CD8-positive, alpha-beta memory T cell (primary cell): ENCODE results near the gene LHX1. TPM values are rescaled to one million over a fixed set of nuclear protein-coding genes. Genes with fewer than 3 reads are reported as not detected.

Experiments
- CTCF ChIA-PET: fragments of 350-600 bp; sonication (Branson Sonifier 250); formaldehyde crosslinking; loops from one replicate; lab custom pipeline; 2021; ENCODE audit warnings: antibody characterized with exemption; lab: Charles Lee
- POLR2A ChIA-PET: fragments of 350-600 bp; sonication (Branson Sonifier 250); formaldehyde crosslinking; loops from one replicate; lab custom pipeline; 2021; ENCODE audit warnings: antibody characterized with exemption; lab: Charles Lee
- DNase-seq, 5 donors: peaks; one replicate each; pipeline versions ENCODE4 v3.0.0 to v3.0.0-alpha.2; 2020 to 2022; ENCODE audit warnings: mixed read lengths in 1 of 5
- H3K27ac ChIP-seq: one replicate; pipeline ENCODE4 v1.7.0; 2013; ENCODE audit warnings: low read depth, mild to moderate bottlenecking, low read length, moderate library complexity
- H3K27me3 ChIP-seq: 2 replicates; pipeline ENCODE4 v1.7.0; 2013; ENCODE audit warnings: low read length, mild to moderate bottlenecking; ENCODE audit not compliant: insufficient read depth, poor library complexity, severe bottlenecking
- H3K36me3 ChIP-seq: 2 replicates; pipeline ENCODE4 v1.7.0; 2013; ENCODE audit warnings: mild to moderate bottlenecking, low read length, moderate library complexity; ENCODE audit not compliant: insufficient read depth
- H3K4me1 ChIP-seq: 2 replicates; pipeline ENCODE4 v1.7.0; 2013; ENCODE audit warnings: mild to moderate bottlenecking, low read length, moderate library complexity; ENCODE audit not compliant: insufficient read depth
- H3K4me3 ChIP-seq: 2 replicates; pipeline ENCODE4 v1.7.0; 2013; ENCODE audit warnings: mild to moderate bottlenecking, low read length
- H3K9me3 ChIP-seq: 2 replicates; pipeline ENCODE4 v1.7.0; 2013; ENCODE audit warnings: mild to moderate bottlenecking, low read length
- H3K27ac Mint-ChIP-seq, 8 donors: one replicate each; pipeline ENCODE4 v1.8.0; 2020 to 2021; ENCODE audit warnings: mixed read lengths in 8 of 8, mild to moderate bottlenecking in 6 of 8, inconsistent platforms in 3 of 8, moderate library complexity in 3 of 8
- H3K27me3 Mint-ChIP-seq, 2 donors: one replicate each; pipeline ENCODE4 v1.8.0; 2020 to 2021; ENCODE audit warnings: mixed read lengths in 2 of 2, mild to moderate bottlenecking in 1 of 2, moderate library complexity in 1 of 2
- H3K36me3 Mint-ChIP-seq, 3 donors: one replicate each; pipeline ENCODE4 v1.8.0; 2020 to 2021; ENCODE audit warnings: mixed read lengths in 3 of 3, inconsistent platforms in 1 of 3, mild to moderate bottlenecking in 1 of 3
- H3K4me1 Mint-ChIP-seq, 3 donors: one replicate each; pipeline ENCODE4 v1.8.0; 2020 to 2021; ENCODE audit warnings: mixed read lengths in 3 of 3, inconsistent platforms in 1 of 3, mild to moderate bottlenecking in 1 of 3
- H3K4me3 Mint-ChIP-seq, 7 donors: one replicate each; pipeline ENCODE4 v1.8.0; 2020 to 2021; ENCODE audit warnings: mixed read lengths in 7 of 7, mild to moderate bottlenecking in 6 of 7, moderate library complexity in 4 of 7, inconsistent platforms in 2 of 7
- H3K9me3 Mint-ChIP-seq, 5 donors: one replicate each; pipeline ENCODE4 v1.8.0; 2020 to 2022; ENCODE audit warnings: mixed read lengths in 5 of 5, mild to moderate bottlenecking in 3 of 5, moderate library complexity in 2 of 5, inconsistent platforms in 1 of 5
- polyA plus RNA-seq: library from polyadenylated mRNA; unstranded; fragments of 300-500 nt; fragmentation: Illumina TruSeq; gene quantifications from one replicate; pipeline ENCODE4 v1.2.3, GENCODE V29; 2021
- total RNA-seq, 2 experiments: library from RNA; stranded (reverse); gene quantifications; one replicate each; pipeline ENCODE4 v1.2.3, GENCODE V29; 2021

Gene LHX1
- total RNA-seq (under 1 TPM; 0.46 to 0.51 TPM), polyA plus RNA-seq (not detected)

DNA sequence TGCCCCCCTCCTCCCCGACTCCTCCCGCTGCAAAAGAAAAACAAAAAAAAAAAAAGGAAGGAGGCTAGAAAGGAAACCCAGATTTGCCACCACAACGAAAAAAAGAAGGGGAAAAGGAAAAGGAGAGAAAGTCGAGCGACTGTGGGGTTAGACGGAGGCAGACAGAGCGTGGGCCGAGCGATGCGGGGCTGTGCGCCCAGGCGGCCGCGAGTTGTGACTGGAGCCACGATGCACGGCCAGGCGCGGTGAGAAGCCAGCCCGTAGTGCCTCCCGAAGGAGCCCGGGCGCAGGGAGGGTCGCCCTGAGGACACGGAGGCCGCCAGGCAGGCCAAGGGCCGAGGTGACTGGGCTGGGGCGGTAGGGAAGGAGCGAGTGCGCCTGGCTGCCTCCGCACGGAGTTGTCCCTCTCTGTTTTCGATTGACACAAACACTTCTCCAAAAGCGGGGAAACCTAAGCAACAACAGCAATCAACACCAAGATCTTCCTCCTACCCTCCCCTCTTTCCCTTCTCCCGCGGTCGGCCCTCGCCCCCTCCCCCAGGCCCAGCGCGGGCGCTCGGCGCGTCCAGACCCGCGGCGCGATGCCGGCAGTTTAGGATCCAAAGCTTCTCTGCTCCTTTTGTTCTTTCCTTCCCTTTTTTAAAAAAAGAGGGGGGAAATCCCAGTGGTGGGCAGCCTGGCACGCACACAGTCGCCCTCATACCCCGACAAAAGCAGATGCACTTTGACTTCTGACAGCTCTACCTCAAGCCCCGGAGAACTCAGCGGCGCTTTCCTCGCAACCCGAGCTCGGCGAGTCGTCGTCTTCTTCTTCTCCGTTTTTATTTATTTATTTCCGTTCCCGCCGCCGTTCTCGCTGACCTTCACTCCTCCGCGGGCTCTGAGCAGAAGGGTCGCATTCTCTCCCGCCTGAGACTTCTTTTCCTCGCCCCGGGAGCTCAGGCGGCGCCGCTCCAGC lies at the start of gene LHX1:
TSS of gene LHX1 (plus strand) at position 475 of the 958 bp plus-strand sequence. CDS start 723 bp downstream, outside the sequence.
- CTCF ChIA-PET = no interaction called here
- Histone ChIP-seq H3K4me3 (peak within 1 kb of the TSS; percentile 39), H3K4me1 (peaks cover 72% of the 10 kb centered on the region)

DNA sequence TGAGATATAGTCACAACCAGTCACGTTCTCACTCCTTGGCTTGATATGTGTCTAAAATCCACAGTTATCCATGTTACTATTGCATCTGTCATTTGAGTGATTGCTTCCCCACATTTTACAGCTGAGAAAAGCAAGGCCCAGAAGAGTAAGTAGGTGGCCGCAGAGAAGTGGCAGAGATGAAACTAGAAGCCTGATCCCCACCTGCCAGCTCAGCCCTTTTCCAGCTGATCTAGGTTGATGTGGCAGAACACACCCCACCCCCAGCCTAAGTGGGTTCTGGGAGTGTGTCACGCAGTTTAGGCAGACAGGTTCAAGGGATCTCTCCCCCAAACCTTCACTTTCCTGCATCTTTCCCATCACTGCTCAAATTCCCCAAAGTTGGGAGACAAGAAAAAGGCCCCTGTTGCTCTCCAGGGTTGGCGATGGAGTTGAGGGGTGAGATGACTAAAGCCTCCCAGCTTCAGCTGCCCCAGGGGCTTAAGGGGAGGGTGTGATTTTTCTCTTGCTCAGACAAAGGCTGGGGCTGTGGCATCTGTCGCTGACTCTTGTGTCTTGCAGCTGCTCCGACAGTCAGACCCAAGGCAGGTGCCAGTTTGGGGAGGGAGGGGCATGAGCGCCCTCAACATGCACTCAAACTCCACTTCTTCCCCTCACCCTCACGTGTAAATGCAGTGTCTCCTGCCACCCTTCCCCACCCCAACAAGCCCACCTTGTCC lies 48.9 kb upstream of the LHX1 start:
- Mint-ChIP-seq H3K27ac (no peak overlapping the region), H3K4me1 (no peaks in the 10 kb centered on the region), H3K36me3 (no peaks in the 10 kb centered on the region), H3K4me3 (no peak overlapping the region), H3K9me3 (no peaks in the 10 kb centered on the region), H3K27me3 (peaks cover 9 to 44% of the 10 kb centered on the region in 2 donors)
- no peak overlapping the region for H3K27ac ChIP-seq
- no peak overlapping the region for H3K4me3 ChIP-seq
- DNase-seq = no peak
- no peaks in the 10 kb centered on the region for H3K4me1 ChIP-seq
- H3K36me3 ChIP-seq = no peaks in the 10 kb centered on the region
- ChIA-PET POLR2A (no interaction called here), CTCF (no interaction called here)
- no peaks in the 10 kb centered on the region for H3K27me3 ChIP-seq
- H3K9me3 ChIP-seq = no peaks in the 10 kb centered on the region

More for the DNA sequence above, at the start of gene LHX1:
- Mint-ChIP-seq H3K9me3 (peaks cover 0 to 3% (median 2%) of the 10 kb centered on the region in 5 donors), H3K27ac (peak within 1 kb of the TSS in 5 of 8 donors; percentile 12 to 87 (median 54)), H3K36me3 (peaks cover 0 to 3% (median 0%) of the 10 kb centered on the region in 3 donors), H3K4me3 (peak within 1 kb of the TSS; percentile 75 to 90 (median 80)), H3K4me1 (peaks cover 63 to 90% (median 72%) of the 10 kb centered on the region in 3 donors), H3K27me3 (peaks cover 84 to 88% of the 10 kb centered on the region in 2 donors)
- H3K27me3 ChIP-seq = peaks cover 96% of the 10 kb centered on the region
- no peaks in the 10 kb centered on the region for H3K36me3 ChIP-seq
- POLR2A ChIA-PET = interaction anchor here (1.9 kb wide), 1 partner anchor 11 kb away, joined by 7 read pairs; the partner anchor contains the start of gene AATF
- DNase-seq = no peak
- no peak within 1 kb of the TSS for H3K27ac ChIP-seq
- H3K9me3 ChIP-seq = no peaks in the 10 kb centered on the region

DNA sequence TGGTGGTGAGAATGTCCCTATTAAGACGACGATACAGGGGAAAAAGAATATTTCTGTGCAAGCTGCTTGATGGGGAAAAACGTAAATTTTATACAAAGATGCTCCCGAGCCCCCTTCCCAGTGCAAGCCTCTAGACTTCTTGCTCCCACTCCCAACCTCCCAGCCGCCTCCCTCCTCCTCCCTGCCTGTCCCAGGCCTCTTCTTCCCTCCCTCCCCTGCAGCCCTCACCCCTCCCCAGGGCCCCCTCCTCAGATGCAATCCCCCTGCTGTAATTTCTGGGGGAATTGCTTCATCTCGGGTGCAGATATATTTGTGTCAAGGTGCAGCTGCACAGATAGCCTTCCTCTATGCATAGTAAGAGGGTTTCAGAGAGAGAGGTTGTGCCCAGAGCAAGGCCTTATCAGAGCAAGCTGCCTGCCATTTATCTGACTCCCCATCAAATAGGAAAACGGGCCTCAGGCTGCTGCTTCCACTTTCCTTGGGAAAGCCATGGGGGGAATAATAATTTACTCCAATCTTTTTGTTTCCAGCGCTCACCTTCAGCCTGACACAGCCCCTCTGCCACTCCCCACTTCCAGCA lies 47.4 kb upstream of the LHX1 start:
- H3K27me3 Mint-ChIP-seq = peaks cover 9 to 38% of the 10 kb centered on the region in 2 donors
- no peaks in the 10 kb centered on the region for H3K9me3 Mint-ChIP-seq
- no peak overlapping the region for H3K4me3 Mint-ChIP-seq
- no peaks in the 10 kb centered on the region for H3K9me3 ChIP-seq
- H3K4me1 ChIP-seq = no peaks in the 10 kb centered on the region
- no peak overlapping the region for H3K4me3 ChIP-seq
- ChIA-PET POLR2A (no interaction called here), CTCF (no interaction called here)
- no peak for DNase-seq
- H3K36me3 Mint-ChIP-seq = no peaks in the 10 kb centered on the region
- no peak overlapping the region for H3K27ac Mint-ChIP-seq
- H3K27me3 ChIP-seq = no peaks in the 10 kb centered on the region
- no peaks in the 10 kb centered on the region for H3K36me3 ChIP-seq
- H3K27ac ChIP-seq = no peak overlapping the region
- no peaks in the 10 kb centered on the region for H3K4me1 Mint-ChIP-seq

DNA sequence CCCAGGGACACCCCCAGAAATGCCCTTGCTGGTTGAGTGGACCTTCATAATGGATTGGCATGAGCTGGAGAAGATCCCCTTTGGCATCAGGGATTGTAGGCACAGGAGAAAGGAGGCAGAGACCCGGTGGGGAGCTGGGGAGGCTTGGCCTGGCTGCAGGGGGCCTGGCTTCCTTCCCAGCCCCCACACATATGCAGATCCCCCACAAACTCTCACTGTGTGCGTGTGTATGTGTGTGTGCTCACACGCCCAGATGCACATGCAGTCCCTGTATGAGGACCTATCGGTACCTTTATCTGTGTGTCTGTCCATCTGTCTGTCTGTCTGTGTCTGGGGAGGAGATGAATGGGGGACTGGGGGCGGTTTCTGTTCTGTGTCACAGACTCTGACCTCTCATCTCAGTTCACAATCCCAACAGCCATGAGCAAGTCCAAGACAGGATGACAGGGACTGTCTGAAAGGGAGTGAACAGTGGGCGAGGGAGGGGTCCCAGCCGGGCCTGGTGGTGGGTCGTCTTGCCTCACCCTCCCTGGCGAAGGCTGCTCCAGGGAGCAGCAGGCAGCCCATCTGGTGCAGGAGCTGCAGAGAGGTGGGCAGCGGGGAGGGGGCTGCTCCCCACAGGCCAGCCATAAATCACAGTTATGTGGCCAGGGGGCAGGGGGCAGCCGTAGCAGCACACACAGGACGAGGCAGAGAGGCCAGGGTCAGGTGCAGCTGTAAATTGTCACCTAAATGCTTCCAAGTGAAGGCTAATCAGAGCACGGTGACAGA lies 46.7 kb upstream of the LHX1 start:
- no peak overlapping the region for H3K4me3 Mint-ChIP-seq
- CTCF ChIA-PET = no interaction called here
- POLR2A ChIA-PET = no interaction called here
- no peaks in the 10 kb centered on the region for H3K9me3 Mint-ChIP-seq
- Histone ChIP-seq H3K4me3 (no peak overlapping the region), H3K4me1 (no peaks in the 10 kb centered on the region), H3K27me3 (no peaks in the 10 kb centered on the region), H3K27ac (no peak overlapping the region), H3K36me3 (no peaks in the 10 kb centered on the region), H3K9me3 (no peaks in the 10 kb centered on the region)
- H3K27me3 Mint-ChIP-seq = peaks cover 9 to 40% of the 10 kb centered on the region in 2 donors
- no peak for DNase-seq
- no peaks in the 10 kb centered on the region for H3K36me3 Mint-ChIP-seq
- no peaks in the 10 kb centered on the region for H3K4me1 Mint-ChIP-seq
- H3K27ac Mint-ChIP-seq = no peak overlapping the region

GRCh38 chr17:36892112-36892838 lies 45.0 kb upstream of the LHX1 start:
- H3K27me3 Mint-ChIP-seq = peaks cover 3 to 39% of the 10 kb centered on the region in 2 donors
- H3K4me3 Mint-ChIP-seq = no peak overlapping the region
- no peak overlapping the region for H3K27ac ChIP-seq
- no peaks in the 10 kb centered on the region for H3K4me1 ChIP-seq
- no peak for DNase-seq
- no peaks in the 10 kb centered on the region for H3K27me3 ChIP-seq
- no peaks in the 10 kb centered on the region for H3K36me3 ChIP-seq
- H3K27ac Mint-ChIP-seq = no peak overlapping the region
- no peaks in the 10 kb centered on the region for H3K36me3 Mint-ChIP-seq
- POLR2A ChIA-PET = no interaction called here
- H3K9me3 ChIP-seq = no peaks in the 10 kb centered on the region
- CTCF ChIA-PET = interaction anchor here (0.7 kb wide), 1 partner anchor 13 kb away, joined by 3 read pairs; no protein-coding TSS in a partner anchor
- no peaks in the 10 kb centered on the region for H3K4me1 Mint-ChIP-seq
- H3K4me3 ChIP-seq = no peak overlapping the region
- no peaks in the 10 kb centered on the region for H3K9me3 Mint-ChIP-seq

- no peak overlapping the region for H3K4me3 ChIP-seq
- Mint-ChIP-seq H3K4me1 (no peaks in the 10 kb centered on the region), H3K36me3 (no peaks in the 10 kb centered on the region), H3K27me3 (peaks cover 10 to 38% of the 10 kb centered on the region in 2 donors), H3K27ac (no peak overlapping the region), H3K4me3 (no peak overlapping the region), H3K9me3 (no peaks in the 10 kb centered on the region)
- ChIA-PET POLR2A (no interaction called here), CTCF (no interaction called here)
- H3K4me1 ChIP-seq = no peaks in the 10 kb centered on the region
- H3K27me3 ChIP-seq = no peaks in the 10 kb centered on the region
- H3K9me3 ChIP-seq = no peaks in the 10 kb centered on the region
- H3K36me3 ChIP-seq = no peaks in the 10 kb centered on the region
- DNase-seq = no peak
- H3K27ac ChIP-seq = no peak overlapping the region
These were observed 43.1 kb upstream of the LHX1 start for GRCh38 chr17:36894177-36894576.

DNA sequence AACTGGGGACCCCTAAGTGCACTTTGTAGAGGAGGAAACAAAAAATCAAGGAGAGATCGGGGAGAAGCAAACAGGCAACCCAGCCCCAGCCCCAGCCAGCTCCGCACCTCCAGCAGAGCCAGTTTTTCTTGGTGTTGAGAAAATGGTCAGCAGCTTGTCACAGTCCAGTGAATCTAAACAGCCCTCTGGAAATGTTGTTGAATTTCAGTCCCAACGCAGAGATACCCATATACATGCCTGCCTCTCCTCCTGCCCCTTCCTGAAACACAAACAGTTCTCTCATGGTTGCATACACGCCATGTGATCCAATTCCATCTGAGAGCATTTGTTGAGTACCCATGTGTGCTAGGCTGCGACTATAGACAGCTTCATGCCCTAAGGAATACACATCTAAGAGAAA lies 42.4 kb upstream of the LHX1 start:
- H3K27ac Mint-ChIP-seq = no peak overlapping the region
- no peak overlapping the region for H3K4me3 Mint-ChIP-seq
- peaks cover 8 to 38% of the 10 kb centered on the region in 2 donors for H3K27me3 Mint-ChIP-seq
- no peaks in the 10 kb centered on the region for H3K4me1 Mint-ChIP-seq
- no peaks in the 10 kb centered on the region for H3K36me3 ChIP-seq
- no peaks in the 10 kb centered on the region for H3K36me3 Mint-ChIP-seq
- H3K9me3 Mint-ChIP-seq = no peaks in the 10 kb centered on the region
- H3K9me3 ChIP-seq = no peaks in the 10 kb centered on the region
- DNase-seq = no peak
- ChIA-PET POLR2A (no interaction called here), CTCF (no interaction called here)
- H3K4me3 ChIP-seq = no peak overlapping the region
- H3K27me3 ChIP-seq = no peaks in the 10 kb centered on the region
- no peak overlapping the region for H3K27ac ChIP-seq
- H3K4me1 ChIP-seq = no peaks in the 10 kb centered on the region
